ENCODE data around the gene TMIGD1. TPM values are rescaled to one million over a fixed set of nuclear protein-coding genes. Genes with fewer than 3 reads are reported as not detected.

TMIGD1 gene
- total RNA-seq: not detected
- long read RNA-seq: 0 reads

- intact Hi-C loops (cut with micrococcal nuclease): loop anchor here (10.0 kb wide), 1 partner anchor 229 kb away; no protein-coding TSS in a partner anchor
- no peaks in the 10 kb centered on the region for H3K36me3 ChIP-seq
- H3K4me3 ChIP-seq: no peak within 1 kb of the TSS
- no peak for DNase-seq
- H3K27me3 ChIP-seq (ENCODE audit: low read depth): peaks cover 19% of the 10 kb centered on the region
- no peak within 1 kb of the TSS for H3K27ac ChIP-seq (replicated peaks)
- TF ChIP-seq, protein P1, sequence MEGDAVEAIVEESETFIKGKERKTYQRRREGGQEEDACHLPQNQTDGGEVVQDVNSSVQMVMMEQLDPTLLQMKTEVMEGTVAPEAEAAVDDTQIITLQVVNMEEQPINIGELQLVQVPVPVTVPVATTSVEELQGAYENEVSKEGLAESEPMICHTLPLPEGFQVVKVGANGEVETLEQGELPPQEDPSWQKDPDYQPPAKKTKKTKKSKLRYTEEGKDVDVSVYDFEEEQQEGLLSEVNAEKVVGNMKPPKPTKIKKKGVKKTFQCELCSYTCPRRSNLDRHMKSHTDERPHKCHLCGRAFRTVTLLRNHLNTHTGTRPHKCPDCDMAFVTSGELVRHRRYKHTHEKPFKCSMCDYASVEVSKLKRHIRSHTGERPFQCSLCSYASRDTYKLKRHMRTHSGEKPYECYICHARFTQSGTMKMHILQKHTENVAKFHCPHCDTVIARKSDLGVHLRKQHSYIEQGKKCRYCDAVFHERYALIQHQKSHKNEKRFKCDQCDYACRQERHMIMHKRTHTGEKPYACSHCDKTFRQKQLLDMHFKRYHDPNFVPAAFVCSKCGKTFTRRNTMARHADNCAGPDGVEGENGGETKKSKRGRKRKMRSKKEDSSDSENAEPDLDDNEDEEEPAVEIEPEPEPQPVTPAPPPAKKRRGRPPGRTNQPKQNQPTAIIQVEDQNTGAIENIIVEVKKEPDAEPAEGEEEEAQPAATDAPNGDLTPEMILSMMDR (IDR thresholded peaks at IDR 0.05; ENCODE audit: borderline replicate concordance): no peak
- no peaks in the 10 kb centered on the region for H3K9me3 ChIP-seq (replicated peaks)
- no peaks in the 10 kb centered on the region for H3K4me1 ChIP-seq
Measured at GRCh38 chr17:30333503-30334360, at the start of gene TMIGD1. Gene TMIGD1, minus strand, starts transcription at chr17:30334057. Its CDS starts 1,924 bp downstream, at chr17:30332133.

GRCh38 chr17:30382345-30382744 is 48.5 kb upstream of the TMIGD1 start:
- no peak overlapping the region for H3K27ac ChIP-seq (replicated peaks)
- TF ChIP-seq, protein P1 (IDR thresholded peaks at IDR 0.05; ENCODE audit: borderline replicate concordance): no peak
- no peak for DNase-seq
- H3K36me3 ChIP-seq: peaks cover 24% of the 10 kb centered on the region
- peak overlapping the region; percentile 7 for H3K4me3 ChIP-seq
- no peaks in the 10 kb centered on the region for H3K9me3 ChIP-seq (replicated peaks)
- intact Hi-C loops (cut with micrococcal nuclease): no loop called here
- H3K4me1 ChIP-seq: peaks cover 64% of the 10 kb centered on the region
- H3K27me3 ChIP-seq (ENCODE audit: low read depth): no peaks in the 10 kb centered on the region

DNA sequence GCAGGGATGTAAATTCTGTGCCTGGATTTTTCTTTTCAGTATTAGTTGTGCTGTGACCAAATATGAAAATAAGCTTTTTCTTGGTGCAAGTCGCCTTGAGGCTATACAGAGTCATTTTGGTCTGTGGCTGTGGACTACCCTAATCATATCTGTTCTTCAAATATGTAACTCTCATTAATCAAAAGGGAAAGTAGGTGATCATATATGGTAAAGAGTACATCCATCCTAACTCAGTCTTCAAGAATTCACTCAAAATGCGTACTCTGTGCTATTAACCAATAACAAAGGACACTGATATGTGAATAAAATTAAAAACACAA is 47.4 kb upstream of the TMIGD1 start:
- peak overlapping the region; percentile 92 for H3K4me3 ChIP-seq
- no peaks in the 10 kb centered on the region for H3K27me3 ChIP-seq (ENCODE audit: low read depth)
- intact Hi-C loops (cut with micrococcal nuclease): no loop called here
- H3K4me1 ChIP-seq: peaks cover 75% of the 10 kb centered on the region
- no peak overlapping the region for H3K27ac ChIP-seq (replicated peaks)
- H3K9me3 ChIP-seq (replicated peaks): no peaks in the 10 kb centered on the region
- H3K36me3 ChIP-seq: peaks cover 14% of the 10 kb centered on the region
- DNase-seq: no peak
- TF ChIP-seq, protein P1 (IDR thresholded peaks at IDR 0.05; ENCODE audit: borderline replicate concordance): no peak

GRCh38 chr17:30380643-30381339 is 46.9 kb upstream of the TMIGD1 start:
- Histone ChIP-seq H3K27ac (replicated peaks) (no peak overlapping the region), H3K27me3 (ENCODE audit: low read depth) (no peaks in the 10 kb centered on the region), H3K4me3 (peak overlapping the region; percentile 92), H3K9me3 (replicated peaks) (no peaks in the 10 kb centered on the region), H3K4me1 (peaks cover 75% of the 10 kb centered on the region), H3K36me3 (peaks cover 9% of the 10 kb centered on the region)
- intact Hi-C loops (cut with micrococcal nuclease): no loop called here
- TF ChIP-seq, protein P1 (IDR thresholded peaks at IDR 0.05; ENCODE audit: borderline replicate concordance): no peak
- DNase-seq: no peak

DNA sequence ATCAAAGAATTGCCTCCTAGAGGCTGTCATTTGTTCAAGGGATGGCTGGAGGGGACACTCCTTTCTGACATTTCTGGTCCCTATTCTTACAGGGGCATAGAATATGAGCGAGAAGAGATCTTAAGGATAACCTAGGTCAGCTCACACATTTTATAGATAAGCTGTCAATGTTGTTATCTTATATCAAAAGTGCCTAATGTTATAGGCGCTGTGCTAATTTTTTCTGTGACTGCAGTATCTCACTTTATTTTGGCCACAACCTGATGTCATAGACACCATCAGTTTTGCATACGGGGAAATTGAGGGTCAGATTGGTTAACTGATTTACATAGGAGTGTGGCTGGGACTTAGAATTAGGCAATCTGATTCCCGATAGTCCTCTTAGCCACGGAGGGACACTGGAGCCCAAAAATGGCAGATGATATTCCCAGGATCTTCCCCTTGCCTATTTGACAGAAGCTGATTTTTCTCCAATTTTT is 46.1 kb upstream of the TMIGD1 start:
- TF ChIP-seq, protein P1 (IDR thresholded peaks at IDR 0.05; ENCODE audit: borderline replicate concordance): no peak
- intact Hi-C loops (cut with micrococcal nuclease): no loop called here
- H3K4me3 ChIP-seq: peak overlapping the region; percentile 92
- peak overlapping the region; percentile 88 for H3K27ac ChIP-seq (replicated peaks)
- H3K9me3 ChIP-seq (replicated peaks): no peaks in the 10 kb centered on the region
- DNase-seq: no peak
- H3K4me1 ChIP-seq: peaks cover 75% of the 10 kb centered on the region
- H3K36me3 ChIP-seq: peaks cover under 1% of the 10 kb centered on the region
- no peaks in the 10 kb centered on the region for H3K27me3 ChIP-seq (ENCODE audit: low read depth)
